Upper lobe of left lung (tissue), 4 donors: ENCODE data around the gene SNCAIP.

ENCODE experiments used
- CTCF ChIP-seq, 6 experiments: fragments of 450-650 bp in 4 of 6; fragments of 200-600 bp in 2 of 6; sonication (generic) in 2 of 6; IDR thresholded peaks; one replicate each; pipeline ENCODE4 v1.5.1; 2016 to 2019; ENCODE audit warnings: antibody characterized with exemption in 6 of 6
- POLR2A ChIP-seq, 4 donors: fragments of 450-650 bp; IDR thresholded peaks; one replicate each; pipeline ENCODE4 v1.5.1; 2016 to 2017; ENCODE audit warnings: antibody characterized with exemption in 4 of 4, mild to moderate bottlenecking in 2 of 4
- POLR2AphosphoS5 ChIP-seq, 2 donors: sonication (generic); formaldehyde crosslinking; IDR thresholded peaks; one replicate each; pipeline ENCODE4 v1.5.1; 2017; ENCODE audit warnings: antibody characterized with exemption in 2 of 2

GRCh38 chr5:122507581-122507980, 195.5 kb downstream of the SNCAIP start:
- TF ChIP-seq CTCF (IDR thresholded peaks at IDR 0.05) (no peak), POLR2AphosphoS5 (IDR thresholded peaks at IDR 0.05) (no peak), POLR2A (IDR thresholded peaks at IDR 0.05) (no peak)
